OCI-LY1 (cell line): ENCODE measurements around the gene PPP1R1C.
A peak's percentile ranks its signal among the peaks of the same experiment; 100 is the strongest.
"Not testable (repeated sequence)": the region's sequence is repeated elsewhere in the genome, so short reads cannot be mapped to it uniquely, and the experiment has no call there.

Experiments used
- CTCF ChIP-seq: fragments of 200-600 bp; sonication (generic), shearing (Covaris generic); IDR thresholded peaks from 2 replicates; pipeline ENCODE4 v1.5.1; 2017; ENCODE audit warnings: mild to moderate bottlenecking, antibody characterized with exemption, low read length, moderate library complexity, mixed read lengths
- EZH2 ChIP-seq: fragments of 200-600 bp; sonication (generic), shearing (Covaris generic); IDR thresholded peaks from 2 replicates; pipeline ENCODE4 v1.8.0; 2017; ENCODE audit warnings: borderline replicate concordance, mixed run types, mild to moderate bottlenecking, antibody characterized with exemption, low read length, moderate library complexity, mixed read lengths

GRCh38 chr2:181961167-181961566 is 24.5 kb upstream of the PPP1R1C start:
- TF ChIP-seq CTCF, result peak; percentile 33; the same call in 1 of the 2 replicates
- TF ChIP-seq EZH2, result not testable (repeated sequence)
